ENCODE measurements around the gene DCTN3.

DNA sequence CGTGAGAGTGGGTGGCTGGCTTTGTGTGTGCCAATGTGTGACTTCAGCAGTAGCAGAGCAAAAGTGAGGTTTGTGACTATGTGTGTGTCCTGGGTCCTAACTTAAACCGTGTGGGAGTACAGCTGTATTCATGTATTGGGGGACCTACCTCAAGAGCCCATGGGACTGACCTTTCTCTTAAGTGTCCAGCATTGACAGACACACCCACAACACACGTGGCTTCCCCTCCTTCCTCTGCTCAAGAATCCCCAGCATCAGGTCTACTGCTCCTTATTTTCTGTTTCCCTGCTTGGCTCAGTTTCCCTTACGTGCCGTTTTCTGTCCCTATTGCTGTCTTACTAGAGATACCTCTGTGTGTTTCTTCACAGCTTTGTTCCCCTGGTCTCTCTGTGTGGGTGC lies 32.3 kb upstream of the DCTN3 start:
- TF ChIP-seq EZH2 (IDR thresholded peaks at IDR 0.05; ENCODE audit: low read length, missing control alignments), result no peak
- TF ChIP-seq, protein P1, sequence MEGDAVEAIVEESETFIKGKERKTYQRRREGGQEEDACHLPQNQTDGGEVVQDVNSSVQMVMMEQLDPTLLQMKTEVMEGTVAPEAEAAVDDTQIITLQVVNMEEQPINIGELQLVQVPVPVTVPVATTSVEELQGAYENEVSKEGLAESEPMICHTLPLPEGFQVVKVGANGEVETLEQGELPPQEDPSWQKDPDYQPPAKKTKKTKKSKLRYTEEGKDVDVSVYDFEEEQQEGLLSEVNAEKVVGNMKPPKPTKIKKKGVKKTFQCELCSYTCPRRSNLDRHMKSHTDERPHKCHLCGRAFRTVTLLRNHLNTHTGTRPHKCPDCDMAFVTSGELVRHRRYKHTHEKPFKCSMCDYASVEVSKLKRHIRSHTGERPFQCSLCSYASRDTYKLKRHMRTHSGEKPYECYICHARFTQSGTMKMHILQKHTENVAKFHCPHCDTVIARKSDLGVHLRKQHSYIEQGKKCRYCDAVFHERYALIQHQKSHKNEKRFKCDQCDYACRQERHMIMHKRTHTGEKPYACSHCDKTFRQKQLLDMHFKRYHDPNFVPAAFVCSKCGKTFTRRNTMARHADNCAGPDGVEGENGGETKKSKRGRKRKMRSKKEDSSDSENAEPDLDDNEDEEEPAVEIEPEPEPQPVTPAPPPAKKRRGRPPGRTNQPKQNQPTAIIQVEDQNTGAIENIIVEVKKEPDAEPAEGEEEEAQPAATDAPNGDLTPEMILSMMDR (conservative IDR thresholded peaks at IDR 0.05 in 1 of 2, IDR thresholded peaks at IDR 0.05 in 1 of 2; ENCODE audit: low read depth in 1 of 2, low read length in 2 of 2), result no peak

Measured in fibroblast of lung (primary cell).